Aortic smooth muscle cell (primary cell): ENCODE results near the gene SNRNP40. TPM values are rescaled to one million over a fixed set of nuclear protein-coding genes. Genes with fewer than 3 reads are reported as not detected.

Experiments
- total RNA-seq: library from RNA; depleted of rRNA; stranded (reverse); fragments of >200 nt; gene quantifications from 2 replicates; pipeline ENCODE4 v1.2.3, GENCODE V29; 2014

The SNRNP40 gene
- total RNA-seq: 100 and 114 TPM in 2 replicates

DNA sequence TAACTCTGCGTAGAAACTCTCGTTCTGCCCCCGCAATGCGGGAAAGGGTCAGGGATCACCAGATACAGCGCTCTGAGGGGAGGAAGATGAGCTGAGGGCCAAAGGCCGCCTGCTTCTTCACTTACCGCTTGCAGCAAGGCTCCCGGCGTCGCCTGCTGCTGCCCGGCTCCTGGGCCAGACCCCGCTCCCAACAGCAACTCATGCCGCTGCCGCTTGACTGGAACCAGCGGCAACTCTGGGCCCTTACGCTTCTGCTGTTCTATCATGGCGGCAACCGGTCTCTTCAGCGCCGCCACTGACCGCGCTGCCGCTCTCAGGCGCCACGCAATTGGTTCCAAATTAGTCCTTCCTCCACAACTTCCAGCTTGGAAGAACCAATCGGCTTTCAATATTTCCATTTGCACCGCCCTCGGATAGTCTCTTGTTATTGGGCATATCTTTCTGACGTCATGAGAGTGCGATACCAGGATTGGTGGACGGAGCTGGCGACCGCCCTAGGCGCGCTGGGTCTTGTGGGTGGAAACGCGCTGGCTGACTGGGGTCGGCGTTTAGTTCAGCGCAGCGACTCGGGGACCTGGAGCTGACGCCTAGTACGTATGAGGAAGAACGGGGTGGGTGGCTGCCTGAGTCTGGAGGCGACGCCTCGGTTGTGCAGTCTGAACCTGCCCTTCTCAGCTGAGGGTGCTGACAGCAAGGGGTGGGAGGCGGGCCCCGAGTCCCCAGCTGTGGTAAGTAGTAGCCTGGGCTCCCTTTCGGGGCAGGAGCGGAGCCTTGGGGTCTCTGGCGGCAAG is at the start of gene SNRNP40, which contains the start of gene ZCCHC17:
Gene SNRNP40, minus strand, starts transcription at position 303 of the 791 bp plus-strand sequence. Its CDS starts 37 bp downstream, at position 266.
Gene ZCCHC17, plus strand, starts transcription at position 547 of the 791 bp plus-strand sequence. CDS start 13,067 bp downstream, outside the sequence.

DNA sequence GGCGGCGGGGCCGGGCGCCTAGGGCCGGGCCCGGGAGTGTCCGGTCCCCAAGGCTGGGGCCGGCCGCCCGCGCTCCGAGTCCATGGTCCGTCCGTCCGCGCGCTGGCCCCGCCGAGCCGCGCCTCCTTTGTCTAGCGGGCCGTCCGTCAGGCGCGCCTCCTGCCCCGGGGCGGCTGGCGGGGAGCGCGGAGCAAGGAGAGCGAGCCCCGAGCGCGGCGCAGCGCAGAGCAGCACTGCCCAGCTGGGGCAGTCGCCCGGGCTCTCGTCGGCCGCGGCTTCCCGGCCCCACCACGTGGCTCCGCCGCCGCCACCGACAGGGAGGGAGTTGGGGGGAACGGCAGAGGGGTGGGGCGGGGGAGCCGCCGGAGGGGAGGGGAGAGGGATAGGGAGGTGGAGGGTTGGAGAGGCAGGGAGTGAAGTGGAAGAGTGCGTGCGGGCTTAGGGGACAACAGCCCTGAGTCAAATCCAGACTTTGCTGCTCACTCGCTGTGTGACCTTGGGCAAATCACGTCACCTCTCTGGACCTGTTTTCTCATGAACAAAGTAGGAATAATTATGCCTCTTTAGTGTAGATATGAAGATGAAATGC is 56.8 kb downstream of the SNRNP40 start, which contains the start of gene NKAIN1:
Gene NKAIN1, minus strand, starts transcription at position 235 of the 589 bp plus-strand sequence. CDS start 340 bp downstream, outside the sequence.

Other genes with a start within 250 kb of the SNRNP40 start
- gene PUM1, start 231.1 kb downstream of the SNRNP40 start, total RNA-seq: 52.8 and 71.6 TPM in 2 replicates
- not detected in 2 replicates for gene NKAIN1, start 56.9 kb downstream of the SNRNP40 start, total RNA-seq
- gene ZCCHC17, start 244 bp upstream of the SNRNP40 start, total RNA-seq: 35.9 and 37.8 TPM in 2 replicates
- gene FABP3, start 76.3 kb upstream of the SNRNP40 start, total RNA-seq: 57.1 and 132 TPM in 2 replicates
- 1.7 and 2.1 TPM in 2 replicates for gene SERINC2, start 116.4 kb upstream of the SNRNP40 start, total RNA-seq